Measurements from ENCODE around the gene SMIM24. TPM values are rescaled to one million over a fixed set of nuclear protein-coding genes. Genes with fewer than 3 reads are reported as not detected.

The SMIM24 gene
- total RNA-seq, 1 donor from 2014 or later, result not detected

DNA sequence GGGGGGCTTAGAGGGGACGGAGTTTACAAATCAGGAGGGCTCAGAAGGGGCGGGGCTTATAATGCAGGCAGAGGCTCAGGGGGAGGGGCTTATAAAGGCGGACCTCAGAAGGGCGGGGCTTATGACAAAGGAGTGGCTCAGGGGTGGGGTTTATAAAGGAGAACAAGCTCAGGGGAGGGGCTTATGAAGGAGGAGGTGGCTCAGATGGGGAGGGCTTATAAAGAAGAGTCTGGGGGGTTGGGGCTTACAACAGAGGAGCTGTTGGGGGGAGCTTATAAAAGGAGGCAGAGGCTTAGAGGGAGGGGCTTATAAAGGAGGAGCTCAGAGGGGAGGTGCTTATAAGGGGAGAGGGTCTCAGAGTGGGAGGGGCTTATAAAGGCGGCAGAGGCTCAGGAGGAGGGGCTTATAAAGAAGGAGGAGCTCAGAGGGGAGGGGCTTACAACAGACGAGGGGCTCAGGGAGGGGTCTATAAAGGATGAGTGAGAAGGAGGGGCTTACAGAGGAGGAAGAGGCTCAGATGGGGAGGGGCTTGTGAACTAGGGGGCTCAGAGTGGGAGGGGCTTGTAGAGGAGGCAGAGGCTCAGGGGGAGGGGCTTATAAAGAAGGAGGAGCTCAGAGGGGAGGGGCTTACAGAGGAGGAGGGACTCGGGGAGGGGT lies 1.0 kb downstream of the SMIM24 start:
- intact Hi-C loops (cut with DNase I), result no loop called here
- DNase-seq (ENCODE audit: missing footprints) (no peak), ATAC-seq (no peak)

DNA sequence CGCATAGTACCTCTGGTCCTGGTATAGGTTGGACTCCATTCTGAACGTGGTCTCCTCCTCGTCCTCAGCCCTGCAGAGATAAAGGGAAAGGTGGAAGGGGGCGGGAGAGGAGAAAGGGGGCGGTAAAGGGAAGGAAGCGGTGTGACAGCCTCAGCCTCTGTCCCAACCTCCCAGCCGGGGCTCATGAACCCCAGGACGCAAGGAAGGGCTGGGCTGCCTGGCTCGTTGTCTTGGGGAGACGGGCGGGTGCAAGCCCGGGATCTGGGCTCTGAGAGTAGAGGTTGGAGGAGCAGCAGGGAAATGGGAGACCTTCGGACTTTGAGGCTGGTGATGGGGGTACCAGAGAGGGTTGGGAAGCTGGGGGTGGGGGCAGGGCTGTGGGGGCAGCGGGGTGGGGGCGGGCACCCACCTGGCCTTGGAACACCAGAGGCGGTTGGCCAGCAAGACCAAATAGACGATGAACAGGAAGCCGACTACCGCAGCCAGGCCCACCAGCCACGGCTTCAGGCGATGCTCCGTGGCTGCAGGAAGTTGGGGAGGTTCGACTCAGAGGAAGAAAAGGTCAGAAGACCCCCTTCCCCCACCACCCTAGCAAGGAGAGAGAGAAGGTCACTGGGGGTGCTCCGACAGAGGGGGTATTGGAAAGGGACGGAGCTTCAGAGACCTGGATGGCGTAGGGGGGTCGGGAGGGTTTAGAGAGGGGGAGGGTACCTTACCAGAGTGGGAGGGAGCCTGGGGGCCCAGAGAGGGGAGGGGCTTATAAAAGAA lies 1.7 kb downstream of the SMIM24 start:
- DNase-seq (ENCODE audit: missing footprints) (no peak), ATAC-seq (no peak)
- intact Hi-C loops (cut with DNase I), result no loop called here

DNA sequence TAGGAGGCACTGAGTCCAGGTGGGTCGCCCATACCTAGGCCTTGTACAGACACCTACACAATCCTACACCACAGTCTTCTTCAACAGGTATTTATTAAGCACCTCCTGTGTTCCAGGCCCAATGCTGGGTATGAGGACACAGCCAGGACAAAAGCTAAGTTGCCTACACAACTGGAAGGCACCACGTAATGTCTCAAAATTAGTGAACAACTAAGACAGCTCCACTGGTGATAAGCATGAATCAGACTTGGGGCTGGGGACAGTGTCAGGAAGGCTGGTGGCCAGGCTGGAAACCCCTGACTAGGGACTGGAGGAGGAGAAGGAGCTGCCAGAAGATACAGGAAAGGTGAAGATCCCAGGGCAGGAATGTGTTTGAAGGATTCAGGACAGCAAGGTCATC lies 2.4 kb downstream of the SMIM24 start:
- DNase-seq (ENCODE audit: missing footprints) (no peak), ATAC-seq (no peak)
- intact Hi-C loops (cut with DNase I), result no loop called here

DNA sequence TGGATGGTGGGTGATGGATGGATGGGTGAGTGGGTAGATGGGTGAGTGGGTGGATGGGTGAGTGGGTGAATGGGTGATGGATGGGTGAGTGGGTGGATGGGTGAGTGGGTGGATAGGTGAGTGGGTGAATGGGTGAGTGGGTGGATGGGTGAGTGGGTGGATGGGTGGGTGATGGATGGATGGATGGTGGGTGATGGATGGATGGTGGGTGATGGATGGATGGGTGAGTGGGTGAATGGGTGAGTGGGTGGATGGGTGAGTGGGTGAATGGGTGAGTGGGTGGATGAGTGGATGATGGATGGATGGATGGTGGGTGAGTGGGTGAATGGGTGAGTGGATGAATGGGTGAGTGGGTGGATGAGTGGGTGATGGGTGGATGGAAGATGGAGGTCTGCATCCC lies 2.8 kb downstream of the SMIM24 start:
- intact Hi-C loops (cut with DNase I), result no loop called here
- DNase-seq (ENCODE audit: missing footprints) (no peak), ATAC-seq (no peak)

DNA sequence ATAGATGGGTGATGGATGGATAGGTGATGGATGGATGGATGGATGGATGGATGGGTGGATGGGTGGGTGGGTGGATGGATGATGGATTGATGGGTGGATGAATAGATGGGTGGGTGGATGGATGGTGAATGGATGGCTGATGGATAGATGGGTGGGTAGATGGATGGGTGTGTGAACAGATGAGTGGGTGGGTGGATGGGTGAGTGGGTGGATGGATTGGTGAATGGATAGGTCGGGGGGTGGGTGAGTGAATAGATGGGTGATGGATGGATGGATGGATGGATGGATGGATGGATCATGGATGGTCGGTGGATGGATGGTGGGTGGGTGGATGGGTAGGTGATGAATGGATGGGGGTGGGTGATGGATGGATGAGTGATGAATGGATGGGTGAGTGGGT lies 3.5 kb downstream of the SMIM24 start:
- ATAC-seq (no peak), DNase-seq (ENCODE audit: missing footprints) (no peak)
- intact Hi-C loops (cut with DNase I), result no loop called here

DNA sequence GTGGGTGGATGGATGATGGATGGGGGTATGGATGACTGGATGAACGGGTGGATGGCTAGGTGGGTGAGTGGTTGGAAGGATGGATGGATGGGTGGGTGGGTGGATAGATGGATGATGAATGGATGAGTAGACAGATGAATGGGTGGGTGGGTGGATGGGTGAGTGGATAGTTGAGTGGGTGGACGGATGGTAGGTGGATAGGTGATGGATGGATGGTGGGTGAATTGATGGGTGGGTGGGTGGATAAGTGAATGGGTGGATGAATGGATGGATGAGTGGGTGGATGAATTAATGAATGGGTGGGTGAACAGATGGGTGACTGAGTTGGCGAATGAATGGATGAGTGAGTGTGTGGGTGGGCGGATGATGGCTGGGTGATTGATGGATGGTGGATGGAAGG lies 4.9 kb downstream of the SMIM24 start:
- DNase-seq (ENCODE audit: missing footprints) (no peak), ATAC-seq (no peak)
- intact Hi-C loops (cut with DNase I), result no loop called here

DNA sequence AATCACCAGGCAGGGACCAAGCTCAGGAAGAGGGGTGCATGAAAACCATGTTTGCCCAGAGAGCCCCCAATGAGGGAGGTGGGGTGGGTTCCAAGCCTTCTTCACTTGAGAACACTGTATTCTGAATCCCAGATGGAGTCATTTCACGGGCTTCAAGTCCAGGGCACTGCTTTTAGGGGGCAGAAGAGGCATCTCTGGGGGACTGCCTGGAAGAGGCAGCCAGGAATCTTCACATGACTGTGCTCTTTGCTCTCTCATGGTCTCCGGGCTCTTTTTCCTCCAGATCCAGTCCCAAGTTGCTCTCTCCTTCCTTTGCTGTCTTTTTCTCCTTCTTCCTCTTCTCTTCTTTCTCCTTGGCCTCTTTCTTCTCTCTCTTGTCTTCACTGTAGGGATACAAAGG lies 5.7 kb downstream of the SMIM24 start:
- intact Hi-C loops (cut with DNase I), result no loop called here

DNA sequence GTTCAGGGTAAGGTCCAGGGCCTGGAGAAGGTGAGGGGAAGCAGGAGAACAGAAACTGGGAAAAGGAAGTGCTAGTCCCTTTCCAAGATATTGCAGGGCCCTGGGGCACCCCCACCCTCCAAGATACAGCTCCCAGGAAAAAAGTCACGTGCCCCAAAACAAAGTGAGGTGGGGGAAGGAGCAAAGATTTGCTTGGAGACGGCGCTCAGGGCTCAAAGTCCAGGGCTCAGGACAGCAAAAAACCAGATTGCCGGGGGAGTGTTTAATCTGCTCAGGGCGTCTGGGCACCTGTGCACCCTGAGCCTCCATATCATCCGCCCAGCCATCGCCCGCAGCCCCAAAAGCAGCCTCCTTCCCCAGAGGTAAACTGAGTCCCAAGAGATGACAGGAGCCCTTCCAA lies 6.3 kb downstream of the SMIM24 start:
- peak; percentile 14 for DNase-seq (ENCODE audit: missing footprints)
- ATAC-seq, result no peak
- intact Hi-C loops (cut with DNase I), result no loop called here

More for the DNA sequence above, 5.7 kb downstream of the SMIM24 start:
- no peak for DNase-seq (ENCODE audit: missing footprints)
- ATAC-seq, result no peak

DNA sequence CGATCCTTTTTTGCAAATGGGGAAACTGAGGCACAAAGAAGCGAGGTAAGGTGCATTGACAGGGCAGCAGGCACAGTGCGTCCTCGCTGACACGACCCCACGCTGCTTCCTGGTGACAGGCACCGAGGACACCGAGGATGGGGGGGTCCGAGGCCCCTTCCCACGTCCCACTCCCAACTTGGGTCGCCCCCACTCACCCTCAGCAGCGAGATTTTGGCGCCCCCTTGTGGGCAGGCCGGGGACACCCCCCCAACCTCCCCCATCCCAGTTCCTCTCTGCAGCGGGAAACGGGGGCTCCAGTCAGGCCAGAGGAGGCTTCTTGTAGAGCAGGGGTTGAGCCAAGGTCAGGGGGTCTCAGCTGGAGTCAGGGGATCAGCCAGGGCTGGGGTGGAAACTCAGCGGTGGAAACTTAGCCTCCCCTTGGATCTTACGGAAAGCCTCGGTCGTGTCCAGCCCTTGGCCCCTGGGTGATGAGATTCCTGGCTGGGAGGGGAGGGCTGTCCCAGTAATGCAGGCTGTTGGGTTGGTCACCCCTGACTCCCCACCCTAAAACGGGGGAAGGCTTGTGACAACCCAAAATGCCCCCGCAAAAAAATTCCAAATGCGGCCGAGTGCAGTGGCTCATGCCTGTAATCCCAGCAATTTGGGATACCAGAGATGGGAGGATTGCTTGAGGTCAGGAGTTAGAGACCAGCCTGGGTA lies 8.2 kb downstream of the SMIM24 start:
- DNase-seq (ENCODE audit: missing footprints) (no peak), ATAC-seq (peak; percentile 62)
- intact Hi-C loops (cut with DNase I), result loop anchor here (1.0 to 2.0 kb wide), 2 partner anchors 145 to 167 kb away; no protein-coding TSS in a partner anchor

DNA sequence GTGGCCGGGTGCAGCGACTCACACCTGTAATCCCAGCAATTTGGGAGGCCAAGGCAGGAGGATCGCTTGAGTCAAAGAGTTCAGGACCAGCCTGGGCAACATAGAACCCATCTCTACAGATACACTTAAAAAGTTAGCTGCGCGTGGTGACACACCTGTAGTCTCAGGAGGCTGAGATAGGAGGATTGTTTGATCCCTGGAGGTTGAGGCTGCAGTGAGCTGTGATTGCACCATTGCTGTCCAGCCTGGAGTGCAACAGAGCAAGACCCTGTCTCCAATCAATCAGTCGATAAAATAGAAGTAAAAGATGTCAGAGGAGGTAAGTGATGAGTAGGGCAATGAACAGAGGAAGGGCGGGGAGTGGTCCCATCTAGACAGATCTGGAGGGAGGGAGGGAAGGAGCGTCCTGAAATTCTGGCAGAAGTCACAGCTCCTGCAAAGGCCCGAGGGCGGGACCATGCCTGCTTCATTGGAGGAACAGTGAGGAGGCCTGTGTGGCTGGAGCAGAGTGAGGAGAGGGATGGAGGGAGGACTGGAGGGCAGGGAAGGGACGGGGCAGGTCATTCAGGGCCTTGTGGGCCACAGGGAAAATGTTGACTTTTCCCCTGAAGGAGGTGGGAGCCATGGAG lies 9.7 kb downstream of the SMIM24 start:
- DNase-seq (ENCODE audit: missing footprints), result no peak
- intact Hi-C loops (cut with DNase I), result no loop called here
- peak; percentile 4 for ATAC-seq

DNA sequence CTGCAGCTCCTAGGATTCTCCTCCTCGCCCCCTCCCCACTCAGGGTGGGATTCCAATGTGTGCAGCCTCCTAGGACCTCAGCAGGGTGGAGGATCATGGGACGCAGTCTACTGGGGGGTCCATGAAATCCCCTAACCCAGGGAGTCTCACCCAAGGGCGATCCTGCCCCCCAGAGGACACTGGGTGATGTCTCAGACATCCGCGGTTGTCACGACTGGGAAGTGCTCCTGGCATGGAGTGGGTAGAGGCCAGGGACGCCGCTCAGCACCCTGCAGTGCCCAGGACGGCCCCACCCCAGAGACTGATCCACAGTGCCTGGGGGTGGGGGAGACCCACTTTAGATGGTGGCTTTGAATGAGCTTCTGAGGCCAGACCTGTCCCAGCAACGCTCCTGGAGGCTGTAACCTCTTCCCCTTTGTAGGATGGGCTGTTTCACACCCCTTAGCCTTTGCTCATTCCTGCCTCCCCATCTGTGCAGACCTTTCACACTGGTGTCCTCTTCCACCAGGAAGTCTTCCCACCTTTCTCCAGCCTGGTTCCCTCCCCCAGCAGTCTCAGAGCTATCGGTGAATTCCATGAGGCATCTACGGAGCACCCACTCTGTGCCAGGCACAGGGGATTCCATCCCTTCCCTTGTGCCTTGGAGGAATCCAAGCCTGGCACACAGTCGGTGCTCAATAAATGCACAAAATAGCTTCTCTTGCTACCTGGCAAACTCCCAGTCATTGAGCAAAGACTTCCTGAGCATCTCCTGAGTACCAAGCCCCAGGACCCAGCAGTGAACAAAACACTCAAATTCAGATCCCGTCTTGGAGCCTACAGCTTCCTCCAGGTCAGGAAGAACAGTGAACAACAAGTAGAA lies 10.5 kb downstream of the SMIM24 start:
- intact Hi-C loops (cut with DNase I), result no loop called here
- peak; percentile 10 for ATAC-seq
- no peak for DNase-seq (ENCODE audit: missing footprints)

DNA sequence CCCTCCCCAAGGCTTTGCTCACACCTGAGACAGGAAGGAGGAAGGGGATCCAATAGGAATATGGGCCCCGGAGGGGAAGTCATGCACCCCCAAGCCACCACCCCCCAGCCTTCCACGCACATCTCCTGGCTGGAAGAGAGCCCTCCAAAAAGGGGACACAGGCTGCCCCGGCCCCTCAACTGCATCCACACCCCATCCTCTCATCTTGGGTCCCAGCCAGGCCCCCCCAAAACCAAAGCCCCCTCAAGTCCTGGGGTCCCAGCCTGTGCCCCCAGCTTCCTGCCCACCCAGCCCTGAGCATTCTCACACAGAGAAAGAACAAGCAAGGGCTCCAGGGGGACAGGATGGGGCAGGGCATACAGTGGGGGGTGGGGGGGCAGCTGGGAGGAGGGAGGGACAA lies 12.1 kb downstream of the SMIM24 start:
- intact Hi-C loops (cut with DNase I), result no loop called here
- DNase-seq (ENCODE audit: missing footprints) (no peak), ATAC-seq (no peak)

DNA sequence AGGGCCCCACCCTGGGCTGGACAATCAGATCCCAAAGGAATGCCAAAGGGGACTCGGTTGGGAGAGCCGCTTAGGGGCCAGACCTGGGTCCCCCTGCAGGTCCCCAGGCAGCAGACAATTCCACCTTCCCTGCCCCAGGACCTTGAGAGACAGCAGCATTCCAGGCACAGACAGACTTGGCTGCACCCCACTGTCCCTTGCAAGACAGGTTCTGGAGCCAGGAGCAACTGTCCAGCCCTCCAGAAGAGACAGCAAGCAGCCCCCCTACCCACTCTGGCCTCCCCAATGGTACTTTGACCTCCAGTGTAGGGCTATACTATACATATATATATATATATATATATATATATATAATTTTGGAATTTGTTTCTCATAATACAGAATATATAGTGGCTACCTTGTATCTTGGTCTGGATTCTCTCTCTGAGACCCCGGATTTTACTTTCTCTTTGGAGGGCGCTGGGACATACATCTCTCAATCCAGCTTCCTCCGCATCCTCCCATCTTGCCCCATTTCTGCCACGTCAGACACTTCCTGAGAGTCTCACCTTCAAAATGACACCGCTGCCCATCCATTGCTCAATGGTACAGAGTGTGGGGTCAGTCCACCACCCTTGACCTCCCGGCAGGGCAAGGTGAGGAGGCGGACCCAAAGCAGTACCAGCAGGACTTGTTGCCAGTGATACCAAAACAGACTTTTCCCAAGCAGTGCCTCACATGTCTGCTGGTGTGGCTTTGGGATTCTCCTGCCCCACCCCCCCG lies 12.7 kb downstream of the SMIM24 start:
- DNase-seq (ENCODE audit: missing footprints) (no peak), ATAC-seq (no peak)
- intact Hi-C loops (cut with DNase I), result no loop called here

DNA sequence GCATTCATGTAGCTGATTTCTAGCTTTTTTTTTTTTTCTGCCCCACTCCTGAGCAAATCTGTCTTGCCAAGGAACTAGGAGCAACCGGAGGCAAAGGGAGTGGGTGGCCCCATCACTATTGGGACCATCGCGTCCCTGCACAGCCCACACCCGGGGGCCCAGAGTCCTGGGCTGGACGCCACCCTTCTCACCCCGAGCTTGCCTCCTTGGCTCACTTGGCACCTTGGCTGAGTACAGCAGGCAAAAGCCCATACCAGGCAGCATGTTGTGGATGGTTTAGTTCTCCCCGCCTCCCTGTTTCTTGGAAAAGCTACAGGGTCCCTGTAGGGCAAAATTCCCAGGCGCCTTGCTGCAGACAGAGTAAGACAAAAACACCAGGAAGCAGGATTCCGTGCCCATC lies 13.7 kb downstream of the SMIM24 start:
- intact Hi-C loops (cut with DNase I), result no loop called here
- DNase-seq (ENCODE audit: missing footprints) (no peak), ATAC-seq (peak; percentile 36)

DNA sequence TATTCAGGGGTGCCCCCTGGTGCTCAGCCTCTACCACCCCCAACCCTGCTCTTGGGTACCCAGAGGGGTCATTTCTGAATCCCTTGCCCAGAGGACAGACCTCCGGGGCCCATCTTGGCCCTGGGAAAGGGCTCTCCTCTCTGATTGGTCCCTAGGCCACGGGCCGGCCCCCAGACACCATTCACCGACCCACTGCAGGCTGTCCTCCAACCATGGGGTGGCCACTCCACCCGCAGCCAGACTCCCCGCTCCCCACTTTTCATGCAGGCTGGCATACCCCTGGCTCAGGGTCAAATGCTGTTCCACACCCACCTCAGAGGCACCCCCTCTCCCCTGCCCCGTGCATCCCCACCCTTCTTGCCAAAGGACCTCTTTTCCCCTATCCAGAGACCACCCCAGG lies 14.8 kb downstream of the SMIM24 start:
- intact Hi-C loops (cut with DNase I), result no loop called here
- DNase-seq (ENCODE audit: missing footprints) (no peak), ATAC-seq (peak; percentile 10)

DNA sequence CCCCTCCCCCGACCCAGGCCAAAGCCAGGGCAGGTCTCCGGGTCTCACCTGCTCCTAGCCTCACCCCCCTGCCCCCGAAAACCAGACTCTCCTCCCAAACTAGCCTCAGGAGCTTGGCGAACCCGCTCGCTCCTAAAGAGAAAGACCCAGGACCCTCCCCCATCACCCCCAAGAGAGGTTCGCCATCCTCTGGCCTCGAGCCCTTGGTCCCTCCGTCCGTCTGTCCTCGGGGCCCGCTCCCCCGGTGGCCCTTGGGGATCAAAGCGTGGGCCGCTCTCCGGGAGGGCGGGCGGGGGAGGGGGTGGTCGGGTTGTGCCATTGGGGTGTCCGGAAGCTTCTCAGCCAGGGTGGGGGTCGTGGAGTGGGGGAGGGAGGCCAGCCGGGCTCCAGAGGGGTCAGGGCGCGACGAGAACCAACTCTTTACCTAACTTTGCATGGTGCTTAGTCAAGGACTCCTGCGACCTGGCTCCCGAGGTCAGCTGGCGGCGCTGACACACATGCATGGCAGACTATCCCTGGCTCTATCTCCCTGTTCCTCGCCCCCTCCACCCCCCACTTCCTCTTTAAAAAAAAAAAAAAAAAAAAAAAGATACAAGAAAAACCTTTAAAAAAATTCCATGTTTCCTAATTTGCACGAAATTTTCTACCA lies 15.6 kb downstream of the SMIM24 start:
- no peak for ATAC-seq
- DNase-seq (ENCODE audit: missing footprints), result no peak
- intact Hi-C loops (cut with DNase I), result no loop called here
